HK-2 (cell line): ENCODE measurements around the gene SLC26A6.

Experiments
- DNase-seq: peaks from one replicate; pipeline ENCODE4 v3.0.0-alpha.2; 2018; ENCODE audit not compliant: unreplicated experiment

Gene SLC26A6

GRCh38 chr3:48599077-48599501 is 36.2 kb downstream of the SLC26A6 start:
- no peak for DNase-seq

- DNase-seq = no peak
Observed at GRCh38 chr3:48598323-48599076, 36.8 kb downstream of the SLC26A6 start.

GRCh38 chr3:48597408-48597800 is 37.9 kb downstream of the SLC26A6 start:
- DNase-seq = no peak

DNA sequence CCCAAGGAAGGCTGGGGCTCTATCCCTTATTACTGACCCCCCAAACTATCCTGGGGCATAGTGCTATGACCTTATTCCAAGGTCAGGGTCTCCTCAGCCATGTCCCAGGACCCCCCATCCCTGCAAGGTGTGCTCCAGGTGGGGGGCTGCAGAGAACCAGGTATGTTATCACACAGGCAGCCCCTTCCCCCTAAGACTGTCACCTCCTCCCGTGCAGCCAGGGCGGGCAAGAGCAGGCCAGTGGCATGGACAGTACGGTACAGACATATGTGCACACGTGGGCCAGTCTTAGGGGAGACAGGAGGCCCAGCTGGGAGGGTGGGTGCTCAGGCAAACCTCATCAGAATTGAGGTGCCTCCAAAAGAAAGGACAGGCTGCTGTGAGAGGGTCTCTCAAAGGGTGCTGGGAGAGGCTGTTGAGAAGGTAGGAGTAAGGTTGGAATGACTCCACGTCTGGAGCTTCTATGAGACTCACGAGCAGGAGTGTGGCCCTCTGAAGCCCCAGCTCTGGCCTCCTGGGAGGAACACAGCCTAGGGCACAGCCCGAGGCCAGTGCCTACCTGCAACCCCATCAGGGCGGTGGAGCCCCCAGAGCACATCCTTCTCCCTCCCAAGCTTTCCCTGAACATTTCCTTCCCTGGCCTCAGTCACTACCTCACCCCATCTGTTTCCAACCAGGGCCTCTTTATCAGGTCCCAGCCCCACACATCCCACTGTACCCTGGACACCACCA is 38.4 kb downstream of the SLC26A6 start:
- no peak for DNase-seq

DNA sequence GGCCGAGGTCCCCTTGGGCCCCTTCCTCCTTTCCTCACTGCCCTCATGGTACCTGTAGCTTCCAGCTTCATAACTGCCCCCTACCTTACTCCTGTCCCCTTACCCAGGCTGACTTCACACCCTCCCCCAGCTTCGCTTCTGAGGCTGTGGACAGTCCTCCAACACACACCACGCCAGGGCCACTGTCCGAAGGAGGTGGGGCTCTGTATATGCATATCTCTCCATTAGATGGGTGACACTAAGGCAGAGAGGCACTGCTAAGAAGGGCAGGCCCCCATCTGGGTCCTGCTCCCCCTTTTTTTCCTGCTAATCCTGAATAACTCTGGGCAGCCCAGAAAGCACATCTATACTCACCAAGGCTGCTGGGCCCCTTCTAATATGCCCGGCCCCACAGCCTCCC is 39.1 kb downstream of the SLC26A6 start:
- no peak for DNase-seq

- peak; percentile 95 for DNase-seq
Observed at GRCh38 chr3:48595526-48596121, 39.6 kb downstream of the SLC26A6 start.

- no peak for DNase-seq
Observed at GRCh38 chr3:48595075-48595525, 40.2 kb downstream of the SLC26A6 start, which contains the start of gene COL7A1. TSS of gene COL7A1 (minus strand) at chr3:48595329. CDS start at chr3:48595159, 170 bp downstream.

GRCh38 chr3:48594417-48595049 is 40.7 kb downstream of the SLC26A6 start:
- peak; percentile 25 for DNase-seq

DNA sequence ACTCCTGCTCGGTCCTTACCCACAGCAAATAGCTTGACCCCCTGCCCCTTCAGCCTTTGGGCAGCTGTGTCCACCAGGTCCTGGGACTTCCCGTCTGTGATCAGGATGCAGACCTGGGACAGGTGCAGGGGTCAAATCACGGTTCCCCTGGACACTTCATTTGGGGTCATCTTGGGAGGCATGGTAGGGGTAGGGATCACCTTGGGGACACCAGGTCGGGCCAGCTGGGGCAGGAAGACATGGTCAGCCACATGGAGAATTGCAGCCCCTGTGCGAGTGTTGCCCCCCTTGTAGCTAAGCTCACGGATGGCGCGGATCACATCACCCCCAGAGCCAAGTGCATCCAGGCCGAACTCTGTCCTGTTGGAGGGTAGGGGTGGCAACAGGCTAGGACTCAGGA is 41.9 kb downstream of the SLC26A6 start:
- DNase-seq = no peak

DNA sequence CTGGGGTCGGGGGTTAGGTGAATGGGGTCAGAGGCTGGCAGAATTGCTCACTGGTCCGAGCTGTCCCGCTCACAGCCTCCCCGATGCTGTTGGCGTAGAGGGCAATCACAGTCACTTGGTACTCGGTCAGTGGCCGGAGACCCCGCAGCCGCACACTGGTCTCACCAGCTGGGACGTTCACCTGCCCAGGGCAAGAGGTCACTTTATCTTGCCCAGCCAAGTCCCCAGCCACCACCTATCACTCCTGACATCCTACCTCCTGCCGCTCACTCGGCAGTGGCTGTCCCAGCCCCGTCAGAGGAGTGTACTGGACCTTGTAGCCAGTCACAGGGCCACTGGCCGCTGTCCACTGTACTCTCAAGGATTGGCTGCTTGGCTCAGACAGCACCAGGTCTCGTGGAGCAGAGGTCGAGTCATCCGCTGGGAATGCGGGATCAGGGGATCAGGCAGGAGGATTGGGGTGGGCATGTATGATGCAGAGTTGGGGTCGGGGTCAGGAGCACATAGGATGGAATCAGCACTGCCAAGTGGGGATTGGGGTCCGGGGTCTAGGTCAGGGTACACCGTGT is 42.7 kb downstream of the SLC26A6 start:
- DNase-seq = peak; percentile 22

GRCh38 chr3:48591886-48592518 is 43.3 kb downstream of the SLC26A6 start:
- DNase-seq = no peak

DNA sequence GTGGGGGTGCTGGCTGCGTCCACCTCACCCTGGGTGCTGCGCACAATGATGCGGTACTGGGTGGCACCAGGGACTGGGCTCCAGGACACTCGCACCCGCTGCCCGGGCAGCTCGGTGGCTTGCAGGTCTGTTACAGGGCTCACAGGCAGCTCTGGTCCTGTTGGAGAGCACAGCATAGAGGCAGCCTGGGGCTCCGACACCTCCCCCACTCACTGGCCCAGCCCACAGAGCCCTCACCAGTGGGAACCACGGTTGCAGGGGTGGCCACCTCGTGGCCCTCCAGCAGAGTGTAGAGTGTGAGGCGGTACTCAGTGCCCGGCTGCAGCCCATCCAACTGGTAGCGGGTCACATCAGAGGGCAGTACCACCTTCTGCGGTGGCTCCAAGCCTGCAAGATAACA is 43.8 kb downstream of the SLC26A6 start:
- no peak for DNase-seq

GRCh38 chr3:48588230-48588629 is 47.0 kb downstream of the SLC26A6 start:
- DNase-seq = no peak

- no peak for DNase-seq
Observed at GRCh38 chr3:48587686-48588085, 47.6 kb downstream of the SLC26A6 start.

GRCh38 chr3:48585411-48585810 is 49.9 kb downstream of the SLC26A6 start:
- DNase-seq = no peak

DNA sequence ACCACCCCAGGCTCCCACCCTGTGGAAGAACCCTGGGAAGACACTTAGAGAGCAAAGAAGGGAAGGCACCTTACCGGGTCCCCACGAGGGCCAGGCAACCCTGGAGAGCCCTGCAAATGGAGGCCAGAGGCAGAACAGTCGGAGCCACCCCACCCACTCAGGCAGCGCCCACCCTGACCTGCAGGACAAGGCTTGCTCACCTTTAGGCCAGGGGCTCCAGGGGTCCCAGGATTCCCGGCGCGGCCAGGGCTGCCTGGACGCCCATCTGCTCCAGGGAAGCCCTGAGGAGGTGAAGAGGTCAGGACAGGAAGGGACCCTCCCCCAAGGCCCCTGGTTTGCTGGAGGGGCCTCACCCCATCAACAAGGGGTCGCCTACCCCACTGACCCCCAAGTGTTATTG is 50.4 kb downstream of the SLC26A6 start:
- DNase-seq = no peak

DNA sequence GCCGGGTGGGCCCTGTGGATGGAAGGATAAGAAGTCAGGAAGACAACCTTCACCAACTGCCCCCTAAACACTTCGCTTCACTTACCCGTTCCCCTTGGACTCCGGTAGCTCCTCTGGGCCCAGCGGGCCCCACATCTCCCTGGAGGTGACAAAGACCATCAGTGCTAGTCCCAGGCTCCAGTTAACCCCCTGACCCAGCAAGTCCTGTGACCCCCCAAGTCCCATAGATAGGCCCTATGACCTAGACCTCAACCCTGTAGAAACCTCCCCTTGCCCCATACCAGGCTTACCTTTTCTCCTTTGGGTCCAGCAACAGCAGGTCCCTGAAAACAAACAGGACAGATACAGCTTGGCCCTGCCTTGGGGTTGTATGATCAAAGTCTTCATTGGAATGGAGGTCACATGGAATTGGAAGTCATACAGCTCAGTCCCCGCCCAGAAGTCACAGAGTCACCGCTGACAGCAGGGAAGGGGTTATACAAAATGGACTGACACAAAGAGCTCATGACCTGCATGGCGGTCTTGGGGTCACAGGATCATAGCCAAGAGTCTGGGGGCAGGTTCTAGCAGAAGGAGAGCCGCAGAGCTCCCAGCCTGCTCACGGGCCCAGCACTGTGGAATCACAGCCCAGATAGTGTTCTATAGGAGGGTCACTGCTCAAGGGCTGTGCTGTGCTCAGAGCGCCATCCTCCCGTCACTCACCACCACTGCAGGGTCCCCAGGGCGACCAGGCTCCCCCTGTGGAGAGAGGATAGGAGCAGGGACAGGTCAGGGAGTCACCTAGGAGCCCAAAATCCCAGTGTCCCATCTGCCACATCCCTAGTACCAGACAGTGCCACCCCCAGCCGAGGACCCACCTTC is 53.4 kb downstream of the SLC26A6 start:
- no peak for DNase-seq

DNA sequence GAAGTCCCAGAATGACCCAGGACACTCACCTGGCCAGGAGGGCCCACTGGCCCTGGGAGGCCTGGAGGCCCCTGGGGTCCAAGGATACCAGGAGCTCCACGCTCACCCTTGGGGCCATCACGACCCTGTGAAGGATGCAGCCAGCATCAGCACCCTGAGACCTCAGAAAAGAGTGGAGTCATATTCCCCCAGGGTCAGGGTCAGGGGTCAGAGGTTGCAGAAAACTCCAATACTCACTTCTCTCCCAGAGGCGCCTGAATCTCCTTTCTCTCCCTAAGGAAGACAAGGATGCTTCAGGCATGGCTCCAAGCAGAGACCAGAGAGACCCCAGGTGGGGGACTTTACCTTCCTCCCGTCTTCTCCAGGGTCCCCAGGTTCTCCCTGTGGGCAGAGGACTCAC is 58.6 kb downstream of the SLC26A6 start:
- no peak for DNase-seq
